Activated naive CD4-positive, alpha-beta T cell treated with anti-CD3 and anti-CD28 coated beads for 36 hours (primary cell): ENCODE results near the gene PRR5. TPM values are rescaled to one million over a fixed set of nuclear protein-coding genes. Genes with fewer than 3 reads are reported as not detected.
A peak's percentile ranks its signal among the peaks of the same experiment; 100 is the strongest.
"Not testable (repeated sequence)": the region's sequence is repeated elsewhere in the genome, so short reads cannot be mapped to it uniquely, and the experiment has no call there.

ENCODE experiments used
- CTCF ChIA-PET: fragments of 350-600 bp; sonication (Branson Sonifier 250); formaldehyde crosslinking; loops from one replicate; lab custom pipeline; 2021; ENCODE audit warnings: antibody characterized with exemption; lab: Charles Lee
- DNase-seq: peaks from one replicate; pipeline ENCODE4 v3.0.0-alpha.2; 2020
- H3K27ac Mint-ChIP-seq: one replicate; pipeline ENCODE4 v1.8.0; 2021; ENCODE audit warnings: mild to moderate bottlenecking, mixed read lengths
- H3K27me3 Mint-ChIP-seq: one replicate; pipeline ENCODE4 v1.8.0; 2021; ENCODE audit warnings: low read depth, mixed read lengths
- H3K36me3 Mint-ChIP-seq: one replicate; pipeline ENCODE4 v1.8.0; 2021; ENCODE audit warnings: low read depth, mixed read lengths
- H3K4me1 Mint-ChIP-seq: one replicate; pipeline ENCODE4 v1.8.0; 2021; ENCODE audit warnings: low read depth, mixed read lengths
- H3K4me3 Mint-ChIP-seq: one replicate; pipeline ENCODE4 v1.8.0; 2021; ENCODE audit warnings: mild to moderate bottlenecking, moderate library complexity, mixed read lengths
- H3K9me3 Mint-ChIP-seq: one replicate; pipeline ENCODE4 v1.8.0; 2021; ENCODE audit warnings: mixed read lengths
- intact Hi-C: fragments of 100-400 bp; cut with micrococcal nuclease; formaldehyde crosslinking; loops from one replicate; pipeline ENCODE4 v1.15.1; 2023
- total RNA-seq, 2 experiments: library from RNA; stranded (reverse); gene quantifications; one replicate each; pipeline ENCODE4 v1.2.3, GENCODE V29; 2021

Gene PRR5
- total RNA-seq, 2 experiments from 2014 or later = 7.9 to 10.2 TPM

- Mint-ChIP-seq H3K4me3 (peak overlapping the region; percentile 63), H3K4me1 (peaks cover 34% of the 10 kb centered on the region), H3K9me3 (peaks cover 3% of the 10 kb centered on the region), H3K27ac (no peak overlapping the region), H3K36me3 (no peaks in the 10 kb centered on the region), H3K27me3 (no peaks in the 10 kb centered on the region)
- intact Hi-C loops = loop anchor here (1.0 kb wide), 1 partner anchor 17 kb away; no protein-coding TSS in a partner anchor
- CTCF ChIA-PET = interaction anchor here (0.8 kb wide), 1 partner anchor 18 kb away, joined by 3 read pairs; no protein-coding TSS in a partner anchor
- no peak for DNase-seq
Observed at GRCh38 chr22:44667276-44667675, 34.7 kb upstream of the PRR5 start.

- no peaks in the 10 kb centered on the region for H3K27me3 Mint-ChIP-seq
- peak; percentile 62 for DNase-seq
- H3K4me1 Mint-ChIP-seq = peaks cover 34% of the 10 kb centered on the region
- H3K36me3 Mint-ChIP-seq = no peaks in the 10 kb centered on the region
- no peak overlapping the region for H3K27ac Mint-ChIP-seq
- H3K9me3 Mint-ChIP-seq = peaks cover 3% of the 10 kb centered on the region
- intact Hi-C loops = loop anchor here (1.0 kb wide), 1 partner anchor 16 kb away; no protein-coding TSS in a partner anchor
- H3K4me3 Mint-ChIP-seq = peak overlapping the region; percentile 63
- CTCF ChIA-PET = interaction anchor here (1.4 kb wide), 1 partner anchor 17 kb away, joined by 3 read pairs; no protein-coding TSS in a partner anchor
Observed at GRCh38 chr22:44667829-44668189, 34.2 kb upstream of the PRR5 start.

GRCh38 chr22:44668190-44668885, 33.7 kb upstream of the PRR5 start:
- CTCF ChIA-PET = interaction anchor here (1.4 to 1.6 kb wide), 2 partner anchors 13 to 17 kb away, joined by 3 to 5 read pairs; no protein-coding TSS in a partner anchor
- Mint-ChIP-seq H3K27ac (no peak overlapping the region), H3K9me3 (peaks cover 1% of the 10 kb centered on the region), H3K4me3 (peak overlapping the region; percentile 63), H3K27me3 (no peaks in the 10 kb centered on the region), H3K4me1 (peaks cover 34% of the 10 kb centered on the region), H3K36me3 (no peaks in the 10 kb centered on the region)
- DNase-seq = peak; percentile 23
- intact Hi-C loops = no loop called here

- H3K4me1 Mint-ChIP-seq = peaks cover 28% of the 10 kb centered on the region
- intact Hi-C loops = no loop called here
- peak overlapping the region; percentile 66 for H3K4me3 Mint-ChIP-seq
- CTCF ChIA-PET = interaction anchor here (1.4 to 1.6 kb wide), 3 partner anchors 13 to 27 kb away, joined by 3 to 5 read pairs (median 3); no protein-coding TSS in a partner anchor
- no peak for DNase-seq
- no peaks in the 10 kb centered on the region for H3K9me3 Mint-ChIP-seq
- H3K27me3 Mint-ChIP-seq = no peaks in the 10 kb centered on the region
- no peak overlapping the region for H3K27ac Mint-ChIP-seq
- H3K36me3 Mint-ChIP-seq = no peaks in the 10 kb centered on the region
Observed at GRCh38 chr22:44668886-44669521, 33.0 kb upstream of the PRR5 start.

- no peak overlapping the region for H3K27ac Mint-ChIP-seq
- intact Hi-C loops = no loop called here
- no peaks in the 10 kb centered on the region for H3K27me3 Mint-ChIP-seq
- peak overlapping the region; percentile 66 for H3K4me3 Mint-ChIP-seq
- peak; percentile 21 for DNase-seq
- CTCF ChIA-PET = interaction anchor here (0.5 to 1.6 kb wide), 3 partner anchors 12 to 246 kb away, joined by 3 to 5 read pairs (median 3); no protein-coding TSS in a partner anchor
- no peaks in the 10 kb centered on the region for H3K36me3 Mint-ChIP-seq
- H3K4me1 Mint-ChIP-seq = peaks cover 22% of the 10 kb centered on the region
- H3K9me3 Mint-ChIP-seq = no peaks in the 10 kb centered on the region
Observed at GRCh38 chr22:44669561-44669976, 32.4 kb upstream of the PRR5 start.

GRCh38 chr22:44670220-44670988, 31.6 kb upstream of the PRR5 start:
- Mint-ChIP-seq H3K27ac (no peak overlapping the region), H3K4me1 (peaks cover 15% of the 10 kb centered on the region), H3K27me3 (no peaks in the 10 kb centered on the region), H3K4me3 (peak overlapping the region; percentile 66), H3K36me3 (no peaks in the 10 kb centered on the region), H3K9me3 (no peaks in the 10 kb centered on the region)
- DNase-seq = no peak
- CTCF ChIA-PET = interaction anchor here (0.5 to 1.7 kb wide), 3 partner anchors 14 to 247 kb away, joined by 3 to 6 read pairs (median 3); no protein-coding TSS in a partner anchor
- intact Hi-C loops = no loop called here

GRCh38 chr22:44671742-44672141, 30.3 kb upstream of the PRR5 start:
- Mint-ChIP-seq H3K4me3 (no peak overlapping the region), H3K27me3 (no peaks in the 10 kb centered on the region), H3K36me3 (no peaks in the 10 kb centered on the region), H3K9me3 (no peaks in the 10 kb centered on the region), H3K4me1 (peaks cover 12% of the 10 kb centered on the region), H3K27ac (no peak overlapping the region)
- intact Hi-C loops = no loop called here
- CTCF ChIA-PET = interaction anchor here (1.7 kb wide), 1 partner anchor 13 kb away, joined by 6 read pairs; no protein-coding TSS in a partner anchor
- no peak for DNase-seq

GRCh38 chr22:44672632-44673031, 29.4 kb upstream of the PRR5 start:
- CTCF ChIA-PET = interaction anchor here (4.7 kb wide), 1 partner anchor 12 kb away, joined by 18 read pairs; no protein-coding TSS in a partner anchor
- Mint-ChIP-seq H3K4me3 (no peak overlapping the region), H3K4me1 (peaks cover 15% of the 10 kb centered on the region), H3K27me3 (no peaks in the 10 kb centered on the region), H3K27ac (no peak overlapping the region), H3K36me3 (no peaks in the 10 kb centered on the region), H3K9me3 (no peaks in the 10 kb centered on the region)
- intact Hi-C loops = no loop called here
- DNase-seq = no peak

- CTCF ChIA-PET = interaction anchor here (4.7 kb wide), 1 partner anchor 11 kb away, joined by 18 read pairs; no protein-coding TSS in a partner anchor
- Mint-ChIP-seq H3K36me3 (no peaks in the 10 kb centered on the region), H3K9me3 (no peaks in the 10 kb centered on the region), H3K4me3 (no peak overlapping the region), H3K4me1 (peaks cover 12% of the 10 kb centered on the region), H3K27ac (no peak overlapping the region), H3K27me3 (no peaks in the 10 kb centered on the region)
- no peak for DNase-seq
- intact Hi-C loops = no loop called here
Observed at GRCh38 chr22:44673406-44673805, 28.6 kb upstream of the PRR5 start.

GRCh38 chr22:44676066-44676440, 26.0 kb upstream of the PRR5 start:
- intact Hi-C loops, H3K27me3 Mint-ChIP-seq, H3K27ac Mint-ChIP-seq, H3K9me3 Mint-ChIP-seq, DNase-seq, H3K36me3 Mint-ChIP-seq, H3K4me3 Mint-ChIP-seq: not testable (repeated sequence)
- peaks cover 16% of the 10 kb centered on the region for H3K4me1 Mint-ChIP-seq
- CTCF ChIA-PET = interaction anchor here (1.0 to 4.7 kb wide), 2 partner anchors 9 to 59 kb away, joined by 3 to 18 read pairs; no protein-coding TSS in a partner anchor

GRCh38 chr22:44676441-44677352, 25.3 kb upstream of the PRR5 start:
- Mint-ChIP-seq H3K36me3 (no peaks in the 10 kb centered on the region), H3K27me3 (no peaks in the 10 kb centered on the region), H3K9me3 (no peaks in the 10 kb centered on the region), H3K27ac (no peak overlapping the region), H3K4me3 (peak overlapping the region; percentile 57), H3K4me1 (peaks cover 23% of the 10 kb centered on the region)
- no peak for DNase-seq
- CTCF ChIA-PET = interaction anchor here (1.0 to 4.7 kb wide), 3 partner anchors 8 to 59 kb away, joined by 3 to 18 read pairs (median 3); no protein-coding TSS in a partner anchor
- intact Hi-C loops = no loop called here
